MCF 10A (cell line): ENCODE results near the gene SPTBN2. TPM values are rescaled to one million over a fixed set of nuclear protein-coding genes. Genes with fewer than 3 reads are reported as not detected.
A peak's percentile ranks its signal among the peaks of the same experiment; 100 is the strongest.

Experiments used
- BruUV-seq: library from RNA; stranded (reverse); fragments of 400-500 nt; replicated peaks from 2 replicates; lab custom pipeline; 2021; lab: Mats Ljungman, UMichigan
- CTCF ChIA-PET: fragments of 300-600 bp; sonication (Branson Sonifier 250); formaldehyde crosslinking; extraction: SDS; loops from one replicate; lab custom pipeline; 2021; ENCODE audit warnings: antibody characterized with exemption, inconsistent platforms; lab: Yijun Ruan, JAX
- POLR2A ChIA-PET: fragments of 300-600, 350-650 bp; sonication (Branson Sonifier 250); formaldehyde crosslinking; extraction: SDS; loops from one replicate; lab custom pipeline; 2020; ENCODE audit warnings: antibody characterized with exemption, inconsistent platforms; lab: Yijun Ruan, JAX
- DNase-seq: peaks from one replicate; pipeline ENCODE4 v3.0.0-alpha.2; 2018; ENCODE audit not compliant: unreplicated experiment
- H3K27ac Mint-ChIP-seq: one replicate; pipeline ENCODE4 v1.8.0; 2022; ENCODE audit warnings: mild to moderate bottlenecking, low read depth, mixed read lengths; ENCODE audit not compliant: unreplicated experiment
- H3K27me3 Mint-ChIP-seq: one replicate; pipeline ENCODE4 v1.8.0; 2022; ENCODE audit warnings: mixed read lengths; ENCODE audit not compliant: insufficient read depth, unreplicated experiment
- H3K36me3 Mint-ChIP-seq: one replicate; pipeline ENCODE4 v1.8.0; 2022; ENCODE audit warnings: mild to moderate bottlenecking, moderate library complexity, mixed read lengths; ENCODE audit not compliant: insufficient read depth, unreplicated experiment
- H3K4me1 Mint-ChIP-seq: one replicate; pipeline ENCODE4 v1.8.0; 2022; ENCODE audit warnings: mixed read lengths; ENCODE audit not compliant: insufficient read depth, unreplicated experiment
- H3K4me3 Mint-ChIP-seq: one replicate; pipeline ENCODE4 v1.8.0; 2022; ENCODE audit warnings: mild to moderate bottlenecking, moderate library complexity, mixed read lengths; ENCODE audit not compliant: unreplicated experiment
- H3K9me3 Mint-ChIP-seq: one replicate; pipeline ENCODE4 v1.8.0; 2022; ENCODE audit warnings: mixed read lengths; ENCODE audit not compliant: unreplicated experiment
- CTCF ChIP-seq: fragments of 200-600 bp; IDR thresholded peaks from one replicate; pipeline ENCODE4 v1.8.0; 2022; ENCODE audit warnings: antibody characterized with exemption, mild to moderate bottlenecking; ENCODE audit not compliant: unreplicated experiment
- intact Hi-C: fragments of 100-400 bp; cut with micrococcal nuclease; formaldehyde crosslinking; loops from 2 replicates; pipeline ENCODE4 v1.14.1; 2022
- total RNA-seq: library from RNA; stranded (reverse); gene quantifications from 2 replicates; pipeline ENCODE4 v1.2.3, GENCODE V29; 2022

The SPTBN2 gene
- total RNA-seq, 1 experiment from 2014 or later, result 47.2 TPM

GRCh38 chr11:66680966-66681645 lies 47.9 kb downstream of the SPTBN2 start:
- no peak for DNase-seq
- Mint-ChIP-seq H3K9me3 (no peaks in the 10 kb centered on the region), H3K4me1 (peaks cover 9% of the 10 kb centered on the region), H3K4me3 (no peak overlapping the region), H3K27me3 (no peaks in the 10 kb centered on the region), H3K27ac (no peak overlapping the region), H3K36me3 (peaks cover 24% of the 10 kb centered on the region)
- no TSS peak for BruUV-seq
- ChIA-PET POLR2A (interaction anchor here (0.7 to 1.0 kb wide), 3 partner anchors 9 to 279 kb away, joined by 3 to 4 read pairs (median 3); no protein-coding TSS in a partner anchor), CTCF (interaction anchor here (0.6 to 5.6 kb wide), 4 partner anchors 10 to 272 kb away, joined by 3 to 26 read pairs (median 4); no protein-coding TSS in a partner anchor)
- intact Hi-C loops, result no loop called here
- TF ChIP-seq CTCF, result no peak

GRCh38 chr11:66677599-66678375 lies 51.2 kb downstream of the SPTBN2 start, which contains the start of gene RBM4B:
Gene RBM4B (minus strand): TSS chr11:66677887. CDS start chr11:66677079, 808 bp downstream.
- intact Hi-C loops, result loop anchor here (1.0 to 5.0 kb wide), 5 partner anchors 98 to 269 kb away; partner anchors contain the start of genes ACTN3, DPP3 and ZDHHC24
- no TSS peak for BruUV-seq
- Mint-ChIP-seq H3K4me3 (peak within 1 kb of the TSS; percentile 89), H3K4me1 (peaks cover 18% of the 10 kb centered on the region), H3K9me3 (no peaks in the 10 kb centered on the region), H3K27me3 (no peaks in the 10 kb centered on the region), H3K27ac (peak within 1 kb of the TSS; percentile 98), H3K36me3 (peaks cover 25% of the 10 kb centered on the region)
- ChIA-PET POLR2A (interaction anchor here (0.5 to 3.6 kb wide), 39 partner anchors 11 to 352 kb away, joined by 3 to 34 read pairs (median 4); partner anchors contain the start of genes CCDC87, CCS, CTSF and DPP3), CTCF (interaction anchor here (0.5 to 4.1 kb wide), 29 partner anchors 17 to 1129 kb away, joined by 3 to 51 read pairs (median 4); partner anchors contain the start of genes BBS1, CTSF, DPP3 and MRPL11)
- DNase-seq, result peak; percentile 91
- TF ChIP-seq CTCF, result no peak

- no peak for DNase-seq
- Mint-ChIP-seq H3K4me1 (peaks cover 18% of the 10 kb centered on the region), H3K36me3 (peaks cover 31% of the 10 kb centered on the region), H3K9me3 (no peaks in the 10 kb centered on the region), H3K27ac (peak overlapping the region; percentile 98), H3K27me3 (no peaks in the 10 kb centered on the region), H3K4me3 (peak overlapping the region; percentile 89)
- no TSS peak for BruUV-seq
- POLR2A ChIA-PET, result interaction anchor here (0.5 to 3.6 kb wide), 28 partner anchors 10 to 351 kb away, joined by 3 to 34 read pairs (median 4); partner anchors contain the start of genes CCDC87, CCS, CTSF and DPP3
- intact Hi-C loops, result loop anchor here (5.0 kb wide), 1 partner anchor 245 kb away; no protein-coding TSS in a partner anchor
- CTCF ChIA-PET, result interaction anchor here (0.5 to 4.1 kb wide), 12 partner anchors 19 to 379 kb away, joined by 3 to 51 read pairs (median 4); partner anchors contain the start of genes MRPL11 and RBM14
- no peak for TF ChIP-seq CTCF
These were observed 52.0 kb downstream of the SPTBN2 start for GRCh38 chr11:66676931-66677598.
